Prostate gland (tissue), 2 donors: ENCODE results near the gene KRT35. TPM values are rescaled to one million over a fixed set of nuclear protein-coding genes. Genes with fewer than 3 reads are reported as not detected.

Experiments
- DNase-seq: peaks from one replicate; pipeline ENCODE4 v3.0.0-alpha.2; 2019; ENCODE audit warnings: low spot score
- H3K27ac ChIP-seq, 2 donors: fragments of 200-600 bp; sonication (generic); 2 replicates each; pipeline ENCODE4 v1.5.1; 2017 to 2019
- H3K27me3 ChIP-seq: fragments of 200-600 bp; sonication (generic); replicated peaks from 2 replicates; pipeline ENCODE4 v1.5.1; 2019; ENCODE audit not compliant: insufficient read depth
- H3K36me3 ChIP-seq, 2 donors: fragments of 200-600 bp; sonication (generic); 1 replicate in 1 of 2; 2 replicates in 1 of 2; pipeline versions ENCODE4 v1.5.1 to v1.8.1; 2017 to 2019
- H3K4me1 ChIP-seq: fragments of 200-600 bp; sonication (generic); replicated peaks from 2 replicates; pipeline ENCODE4 v1.5.1; 2019
- H3K4me3 ChIP-seq, 2 donors: fragments of 200-600 bp; sonication (generic); 2 replicates each; pipeline ENCODE4 v1.5.1; 2017 to 2019
- H3K9me3 ChIP-seq: fragments of 200-600 bp; sonication (generic); 2 replicates; pipeline ENCODE4 v1.5.1; 2017
- CTCF ChIP-seq, 4 experiments: fragments of 200-600 bp in 2 of 4; fragments of 450-650 bp in 2 of 4; sonication (generic) in 2 of 4; IDR thresholded peaks; 1 replicate in 3 of 4; 2 replicates in 1 of 4; pipeline ENCODE4 v1.5.1; 2016 to 2019; ENCODE audit warnings: antibody characterized with exemption in 4 of 4, mild to moderate bottlenecking in 2 of 4, moderate library complexity in 2 of 4
- POLR2A ChIP-seq: fragments of 450-650 bp; IDR thresholded peaks from one replicate; pipeline ENCODE4 v1.6.1; 2016; ENCODE audit warnings: antibody characterized with exemption, mild to moderate bottlenecking
- POLR2AphosphoS5 ChIP-seq: sonication (generic); formaldehyde crosslinking; IDR thresholded peaks from one replicate; pipeline ENCODE4 v1.6.1; 2017; ENCODE audit warnings: antibody characterized with exemption
- WGBS: methylation state at CpG from one replicate; pipeline ENCODE4 v1.1.5; 2018; 5-methylcytosine and 5-hydroxymethylcytosine counted together
- intact Hi-C: fragments of 100-400 bp; cut with DNase I; formaldehyde crosslinking; loops from one replicate; pipeline ENCODE4 v1.14.2; 2022
- total RNA-seq, 2 donors: library from RNA; depleted of rRNA; stranded (reverse); fragments of >200 nt; gene quantifications; one replicate each; pipeline ENCODE4 v1.1.0, GENCODE V29; 2016

The KRT35 gene
- total RNA-seq, 2 donors from 2014 or later = not detected

DNA sequence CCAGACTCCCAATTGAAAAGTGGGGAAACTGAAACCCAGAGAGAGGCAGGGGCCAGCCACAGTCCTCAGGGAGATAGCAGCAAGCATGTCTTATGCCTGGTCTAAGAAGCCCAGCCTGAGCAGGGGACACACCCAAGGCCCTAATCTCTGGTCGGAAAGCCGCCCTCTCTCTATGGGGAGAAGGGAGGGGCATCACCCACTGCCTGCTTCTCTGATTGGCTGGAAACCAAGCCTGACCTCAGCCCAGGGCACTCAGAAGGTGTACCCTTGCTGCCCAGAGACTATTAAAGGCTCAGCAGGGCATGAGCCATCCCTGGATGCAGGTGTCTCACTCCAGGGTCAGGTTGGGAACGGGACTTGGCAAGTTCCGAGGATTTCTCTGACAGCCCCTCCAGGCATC is 30.2 kb upstream of the KRT35 start:
- no peak for DNase-seq
- Histone ChIP-seq H3K4me1 (peaks cover 2% of the 10 kb centered on the region), H3K27ac (peak overlapping the region in 1 of 2 donors; percentile 5), H3K36me3 (no peaks in the 10 kb centered on the region), H3K9me3 (no peaks in the 10 kb centered on the region), H3K4me3 (no peak overlapping the region), H3K27me3 (no peaks in the 10 kb centered on the region)
- 47% methylated on average over 4 of the region's 4 CpGs for WGBS
- intact Hi-C loops = no loop called here
- TF ChIP-seq CTCF (IDR thresholded peaks at IDR 0.05) (no peak), POLR2AphosphoS5 (no peak), POLR2A (no peak)

DNA sequence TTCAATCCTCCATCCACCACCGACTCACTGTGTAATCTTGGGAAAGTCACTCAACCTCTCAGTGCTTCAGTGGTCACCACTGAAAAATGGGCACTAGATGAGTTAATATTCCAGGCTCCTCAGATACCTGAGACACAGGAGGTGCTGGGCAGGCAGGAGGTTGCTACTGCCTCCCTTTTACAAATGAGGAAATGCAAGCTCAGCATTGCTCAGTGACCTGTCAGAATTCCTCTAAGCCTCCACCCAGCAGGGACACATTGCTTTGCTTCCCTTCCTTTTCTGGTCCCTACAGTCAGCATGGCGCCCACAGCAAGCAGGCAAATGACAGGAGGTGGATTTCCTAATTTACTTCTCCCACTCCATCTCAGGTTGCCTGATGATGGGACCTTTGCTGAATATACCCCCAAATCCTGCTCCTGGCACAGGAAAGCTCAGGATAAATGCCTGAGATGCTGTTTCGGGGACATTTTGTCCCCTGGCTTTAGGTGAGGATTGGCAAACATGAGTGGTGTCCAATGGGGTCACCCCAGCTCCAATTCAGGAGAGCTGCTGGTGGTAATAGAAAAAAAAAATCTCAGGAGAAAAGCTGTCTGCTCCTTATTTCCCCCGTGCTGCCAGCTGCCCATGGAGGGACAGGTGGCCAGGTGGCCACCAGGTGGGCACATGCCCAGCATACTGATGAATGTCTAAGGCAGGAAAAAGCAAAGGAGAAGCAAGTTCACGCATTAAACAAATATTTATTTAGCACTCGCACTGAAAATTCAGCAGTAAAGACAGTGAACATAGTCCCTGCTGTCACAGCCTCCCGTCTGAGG is 29.5 kb upstream of the KRT35 start:
- no peaks in the 10 kb centered on the region for H3K9me3 ChIP-seq
- DNase-seq = no peak
- H3K4me3 ChIP-seq = no peak overlapping the region
- 65% methylated on average over 7 of the region's 7 CpGs for WGBS
- H3K36me3 ChIP-seq = no peaks in the 10 kb centered on the region
- no peaks in the 10 kb centered on the region for H3K27me3 ChIP-seq
- TF ChIP-seq CTCF (IDR thresholded peaks at IDR 0.05) = no peak
- no peak for TF ChIP-seq POLR2AphosphoS5
- TF ChIP-seq POLR2A = no peak
- H3K27ac ChIP-seq = no peak overlapping the region
- intact Hi-C loops = no loop called here
- peaks cover 2% of the 10 kb centered on the region for H3K4me1 ChIP-seq

DNA sequence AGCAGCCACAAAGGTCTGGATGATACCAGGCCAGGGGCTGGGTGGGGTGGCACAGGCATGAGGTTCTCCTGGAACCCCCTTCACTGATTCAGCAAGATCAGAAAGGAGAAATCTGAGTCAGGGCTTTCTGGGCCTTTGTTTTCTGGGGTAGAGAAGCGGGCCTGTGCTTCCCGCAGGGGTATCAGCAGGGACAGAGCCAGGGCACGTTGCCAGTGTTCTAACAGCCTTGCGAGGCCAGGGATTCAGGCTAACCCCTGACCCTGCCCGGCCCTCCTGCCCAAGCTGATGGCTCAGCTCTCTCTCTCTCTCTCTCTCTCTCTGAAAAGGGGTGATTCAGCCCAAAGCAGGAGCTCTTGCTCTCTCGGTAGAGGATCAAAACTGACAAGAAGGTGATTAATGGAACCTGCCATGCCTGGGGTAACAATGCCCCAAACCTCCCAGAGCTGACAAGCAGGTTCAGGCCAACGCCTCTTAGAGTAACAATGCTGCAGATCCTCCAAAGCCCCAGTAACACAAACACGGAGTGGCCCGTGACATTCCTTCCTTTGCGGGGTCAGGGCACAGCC is 26.4 kb upstream of the KRT35 start:
- Histone ChIP-seq H3K4me3 (no peak overlapping the region), H3K4me1 (peaks cover 2% of the 10 kb centered on the region), H3K36me3 (no peaks in the 10 kb centered on the region), H3K9me3 (no peaks in the 10 kb centered on the region), H3K27ac (no peak overlapping the region), H3K27me3 (no peaks in the 10 kb centered on the region)
- intact Hi-C loops = loop anchor here (5.0 kb wide), 1 partner anchor 45 kb away; no protein-coding TSS in a partner anchor
- 45% methylated on average over 10 of the region's 10 CpGs for WGBS
- TF ChIP-seq POLR2A (no peak), POLR2AphosphoS5 (no peak), CTCF (IDR thresholded peaks at IDR 0.05) (no peak)
- no peak for DNase-seq

DNA sequence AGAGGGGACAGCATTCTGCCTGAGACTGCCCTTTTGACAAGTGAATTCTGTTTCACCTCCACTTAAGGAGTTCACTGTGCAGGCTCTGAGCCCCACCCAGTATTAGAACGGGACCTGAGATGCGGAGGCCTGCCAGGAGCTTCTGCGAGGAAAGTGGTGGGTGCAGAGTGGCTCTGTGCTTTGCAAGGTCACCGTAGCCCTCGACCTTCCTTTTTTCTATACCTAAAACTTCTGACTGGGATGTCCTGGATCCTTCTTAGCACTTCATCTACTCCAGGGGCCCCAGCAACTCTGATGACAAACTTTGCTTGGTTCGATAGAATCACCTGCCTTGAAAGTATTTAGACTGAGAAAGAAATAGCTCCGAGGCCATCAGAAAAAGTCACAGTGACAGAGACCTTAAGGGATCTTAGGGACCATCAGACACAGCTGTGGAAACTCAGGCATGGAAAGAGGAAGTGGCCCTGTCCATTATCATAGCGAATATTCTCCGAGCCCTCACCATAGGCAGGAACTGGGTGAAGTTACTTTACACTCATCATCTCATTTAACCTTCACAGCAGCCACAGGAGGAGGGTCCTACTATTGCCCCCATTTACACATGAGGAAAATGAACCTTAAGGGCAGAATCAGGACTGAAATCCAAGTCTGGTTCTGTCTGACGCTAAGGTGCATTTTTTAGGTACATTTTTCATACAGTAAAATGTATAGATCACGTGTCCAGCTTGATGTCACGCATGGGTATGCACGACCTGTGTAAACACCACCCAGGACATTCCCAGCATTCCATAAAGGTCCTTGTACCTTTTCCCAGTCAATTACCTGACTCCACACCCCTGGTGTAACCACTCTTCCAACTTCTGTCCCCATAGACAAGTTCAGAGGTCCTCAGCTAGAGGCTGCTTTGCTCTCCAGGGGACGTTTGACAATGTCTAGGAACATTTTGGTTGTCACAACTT is 25.1 kb upstream of the KRT35 start:
- intact Hi-C loops = loop anchor here (5.0 kb wide), 1 partner anchor 44 kb away; no protein-coding TSS in a partner anchor
- no peak for DNase-seq
- no peaks in the 10 kb centered on the region for H3K27me3 ChIP-seq
- no peak overlapping the region for H3K27ac ChIP-seq
- WGBS = 75% methylated on average over 14 of the region's 14 CpGs
- no peaks in the 10 kb centered on the region for H3K9me3 ChIP-seq
- no peaks in the 10 kb centered on the region for H3K36me3 ChIP-seq
- H3K4me3 ChIP-seq = no peak overlapping the region
- TF ChIP-seq POLR2A (no peak), CTCF (IDR thresholded peaks at IDR 0.05) (no peak), POLR2AphosphoS5 (no peak)
- peaks cover 2% of the 10 kb centered on the region for H3K4me1 ChIP-seq
